ENCODE measurements around the gene JAZF1. TPM values are rescaled to one million over a fixed set of nuclear protein-coding genes. Genes with fewer than 3 reads are reported as not detected.

The JAZF1 gene
- total and polyA plus RNA-seq, 2 donors (not counting 1 experiment from before 2014, with no cell fraction given) = 14.0 to 38.6 TPM

GRCh38 chr7:27872356-27873275 is 308.0 kb downstream of the JAZF1 start:
- no peak overlapping the region for H3K4me2 ChIP-seq (replicated peaks; ENCODE audit: low read depth, low read length, poor library complexity, severe bottlenecking)
- Mint-ChIP-seq H3K27me3 (no peaks in the 10 kb centered on the region), H3K4me1 (peaks cover 2% of the 10 kb centered on the region), H3K4me3 (no peak overlapping the region), H3K27ac (peak overlapping the region; percentile 51), H3K9me3 (ENCODE audit: insufficient read depth) (no peaks in the 10 kb centered on the region)
- peaks cover 32% of the 10 kb centered on the region for H3K79me2 ChIP-seq (ENCODE audit: control insufficient read depth, insufficient read depth, low read length)
- intact Hi-C loops (cut with micrococcal nuclease) = no loop called here
- 70% methylated on average over 2 of the region's 17 CpGs for WGBS (ENCODE audit: insufficient coverage)
- no peak for DNase-seq
- ChIA-PET CTCF (no interaction called here), POLR2A (no interaction called here)
- peaks cover 87% of the 10 kb centered on the region for H4K20me1 ChIP-seq (ENCODE audit: control insufficient read depth, insufficient read depth, low read length, poor library complexity, severe bottlenecking)
- H3K27me3 ChIP-seq (replicated peaks in 1 of 4; ENCODE audit: control extremely low read depth in 1 of 4, control insufficient read depth in 3 of 4, insufficient read depth in 4 of 4, low read length in 3 of 4) = no peaks in the 10 kb centered on the region
- TF ChIP-seq CTCF (IDR thresholded peaks at IDR 0.05) = no peak
- no peak for TF ChIP-seq EZH2 (IDR thresholded peaks at IDR 0.05; ENCODE audit: borderline replicate concordance, insufficient read depth, low read depth, low read length, poor library complexity, severe bottlenecking)
- no peak overlapping the region for H3K27ac ChIP-seq (ENCODE audit: low read length in 2 of 2)
- H2AFZ ChIP-seq (ENCODE audit: insufficient read depth, low read depth, low read length, poor library complexity, severe bottlenecking) = no peak overlapping the region
- H3K9me3 ChIP-seq (ENCODE audit: control extremely low read depth in 1 of 3, control insufficient read depth in 2 of 3, insufficient read depth in 1 of 3, low read length in 2 of 3) = no peaks in the 10 kb centered on the region
- H3K9ac ChIP-seq (ENCODE audit: low read length) = no peak overlapping the region
- peaks cover 0 to 25% of the 10 kb centered on the region in 2 experiments for H3K36me3 ChIP-seq (replicated peaks in 1 of 2; ENCODE audit: control extremely low read depth in 1 of 2, control insufficient read depth in 1 of 2, extremely low read depth in 1 of 2, insufficient read depth in 2 of 2, low read length in 1 of 2)
- no peaks in the 10 kb centered on the region for H3K4me1 ChIP-seq (ENCODE audit: control insufficient read depth in 2 of 2, insufficient read depth in 2 of 2, low read length in 2 of 2)
- no peak overlapping the region for H3K4me3 ChIP-seq (ENCODE audit: control extremely low read depth in 1 of 5, extremely low read depth in 1 of 5, insufficient read depth in 1 of 5, low read depth in 2 of 5, low read length in 4 of 5)
- no peak for ATAC-seq (ENCODE audit: low read depth)

- ChIA-PET CTCF (interaction anchor here (0.5 kb wide), 1 partner anchor 963 kb away, joined by 3 read pairs; no protein-coding TSS in a partner anchor), POLR2A (no interaction called here)
- TF ChIP-seq CTCF (IDR thresholded peaks at IDR 0.05) (no peak), EZH2 (IDR thresholded peaks at IDR 0.05; ENCODE audit: borderline replicate concordance, insufficient read depth, low read depth, low read length, poor library complexity, severe bottlenecking) (no peak)
- Mint-ChIP-seq H3K4me1 (peaks cover 2% of the 10 kb centered on the region), H3K27ac (no peak overlapping the region), H3K9me3 (ENCODE audit: insufficient read depth) (no peaks in the 10 kb centered on the region), H3K4me3 (no peak overlapping the region), H3K27me3 (no peaks in the 10 kb centered on the region)
- Histone ChIP-seq H3K4me3 (ENCODE audit: control extremely low read depth in 1 of 5, extremely low read depth in 1 of 5, insufficient read depth in 1 of 5, low read depth in 2 of 5, low read length in 4 of 5) (no peak overlapping the region), H3K4me2 (replicated peaks; ENCODE audit: low read depth, low read length, poor library complexity, severe bottlenecking) (no peak overlapping the region), H2AFZ (ENCODE audit: insufficient read depth, low read depth, low read length, poor library complexity, severe bottlenecking) (no peak overlapping the region), H3K36me3 (replicated peaks in 1 of 2; ENCODE audit: control extremely low read depth in 1 of 2, control insufficient read depth in 1 of 2, extremely low read depth in 1 of 2, insufficient read depth in 2 of 2, low read length in 1 of 2) (peaks cover 0 to 29% of the 10 kb centered on the region in 2 experiments), H3K27ac (ENCODE audit: low read length in 2 of 2) (no peak overlapping the region), H3K27me3 (replicated peaks in 1 of 4; ENCODE audit: control extremely low read depth in 1 of 4, control insufficient read depth in 3 of 4, insufficient read depth in 4 of 4, low read length in 3 of 4) (no peaks in the 10 kb centered on the region), H4K20me1 (ENCODE audit: control insufficient read depth, insufficient read depth, low read length, poor library complexity, severe bottlenecking) (peaks cover 80% of the 10 kb centered on the region), H3K79me2 (ENCODE audit: control insufficient read depth, insufficient read depth, low read length) (peaks cover 32% of the 10 kb centered on the region), H3K9me3 (ENCODE audit: control extremely low read depth in 1 of 3, control insufficient read depth in 2 of 3, insufficient read depth in 1 of 3, low read length in 2 of 3) (no peaks in the 10 kb centered on the region), H3K4me1 (ENCODE audit: control insufficient read depth in 2 of 2, insufficient read depth in 2 of 2, low read length in 2 of 2) (no peaks in the 10 kb centered on the region), H3K9ac (ENCODE audit: low read length) (no peak overlapping the region)
- no peak for ATAC-seq (ENCODE audit: low read depth)
- intact Hi-C loops (cut with micrococcal nuclease) = no loop called here
- 89% methylated on average over 6 of the region's 6 CpGs for WGBS (ENCODE audit: insufficient coverage)
- DNase-seq = no peak
Measured at GRCh38 chr7:27871866-27872265, 308.7 kb downstream of the JAZF1 start.

Measured in B cell (primary cell).